GM23338 (cell line): ENCODE results near the gene CDKN3.

Experiments
- CREB1 ChIP-seq: fragments of 250-450 bp; sonication (Bioruptor Pico); IDR thresholded peaks from 2 replicates; pipeline ENCODE4 v1.5.0; 2020; ENCODE audit warnings: low read depth, mild to moderate bottlenecking, moderate library complexity
- EZH2 ChIP-seq: fragments of 200-600 bp; sonication (generic); IDR thresholded peaks from one replicate; pipeline ENCODE4 v1.8.0; 2017; ENCODE audit warnings: antibody characterized with exemption, mild to moderate bottlenecking, low read depth; ENCODE audit not compliant: unreplicated experiment
- EZH2phosphoT487 ChIP-seq: fragments of 200-600 bp; sonication (generic); IDR thresholded peaks from one replicate; pipeline ENCODE4 v1.8.1; 2018; ENCODE audit warnings: antibody characterized with exemption; ENCODE audit not compliant: unreplicated experiment
- JUNB ChIP-seq: IDR thresholded peaks from one replicate; pipeline ENCODE4 v1.6.1; 2016; ENCODE audit warnings: antibody characterized with exemption; ENCODE audit not compliant: unreplicated experiment
- POLR2AphosphoS5 ChIP-seq: IDR thresholded peaks from 2 replicates; pipeline ENCODE4 v1.6.1; 2016; ENCODE audit warnings: antibody characterized with exemption, low read depth
- ZNF114 ChIP-seq: fragments of 250-450 bp; sonication (Bioruptor Pico); IDR thresholded peaks from 2 replicates; pipeline ENCODE4 v1.5.0; 2020; ENCODE audit warnings: mild to moderate bottlenecking, moderate library complexity
- TF ChIP-seq, protein P1 (sequence below): IDR thresholded peaks from one replicate; pipeline ENCODE4 v1.6.1; 2018; ENCODE audit warnings: antibody characterized with exemption; ENCODE audit not compliant: unreplicated experiment
- TF ChIP-seq, protein P2 (sequence below), 2 experiments: fragments of 200-600 bp in 1 of 2; sonication (generic) in 1 of 2; conservative IDR thresholded peaks; 2 replicates each; pipeline versions ENCODE4 v1.5.1 to v1.6.1; 2016 to 2017; ENCODE audit warnings: antibody characterized with exemption in 2 of 2, low read depth in 2 of 2, mild to moderate bottlenecking in 2 of 2, moderate library complexity in 1 of 2

GRCh38 chr14:54370323-54371198 lies 26.2 kb upstream of the CDKN3 start:
- TF ChIP-seq, protein P1, sequence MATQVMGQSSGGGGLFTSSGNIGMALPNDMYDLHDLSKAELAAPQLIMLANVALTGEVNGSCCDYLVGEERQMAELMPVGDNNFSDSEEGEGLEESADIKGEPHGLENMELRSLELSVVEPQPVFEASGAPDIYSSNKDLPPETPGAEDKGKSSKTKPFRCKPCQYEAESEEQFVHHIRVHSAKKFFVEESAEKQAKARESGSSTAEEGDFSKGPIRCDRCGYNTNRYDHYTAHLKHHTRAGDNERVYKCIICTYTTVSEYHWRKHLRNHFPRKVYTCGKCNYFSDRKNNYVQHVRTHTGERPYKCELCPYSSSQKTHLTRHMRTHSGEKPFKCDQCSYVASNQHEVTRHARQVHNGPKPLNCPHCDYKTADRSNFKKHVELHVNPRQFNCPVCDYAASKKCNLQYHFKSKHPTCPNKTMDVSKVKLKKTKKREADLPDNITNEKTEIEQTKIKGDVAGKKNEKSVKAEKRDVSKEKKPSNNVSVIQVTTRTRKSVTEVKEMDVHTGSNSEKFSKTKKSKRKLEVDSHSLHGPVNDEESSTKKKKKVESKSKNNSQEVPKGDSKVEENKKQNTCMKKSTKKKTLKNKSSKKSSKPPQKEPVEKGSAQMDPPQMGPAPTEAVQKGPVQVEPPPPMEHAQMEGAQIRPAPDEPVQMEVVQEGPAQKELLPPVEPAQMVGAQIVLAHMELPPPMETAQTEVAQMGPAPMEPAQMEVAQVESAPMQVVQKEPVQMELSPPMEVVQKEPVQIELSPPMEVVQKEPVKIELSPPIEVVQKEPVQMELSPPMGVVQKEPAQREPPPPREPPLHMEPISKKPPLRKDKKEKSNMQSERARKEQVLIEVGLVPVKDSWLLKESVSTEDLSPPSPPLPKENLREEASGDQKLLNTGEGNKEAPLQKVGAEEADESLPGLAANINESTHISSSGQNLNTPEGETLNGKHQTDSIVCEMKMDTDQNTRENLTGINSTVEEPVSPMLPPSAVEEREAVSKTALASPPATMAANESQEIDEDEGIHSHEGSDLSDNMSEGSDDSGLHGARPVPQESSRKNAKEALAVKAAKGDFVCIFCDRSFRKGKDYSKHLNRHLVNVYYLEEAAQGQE = no peak
- TF ChIP-seq EZH2phosphoT487 (no peak), CREB1 (no peak), EZH2 (no peak), POLR2AphosphoS5 (no peak), JUNB (no peak), ZNF114 (CRISPR knock-in tag) (no peak)
- TF ChIP-seq, protein P2, sequence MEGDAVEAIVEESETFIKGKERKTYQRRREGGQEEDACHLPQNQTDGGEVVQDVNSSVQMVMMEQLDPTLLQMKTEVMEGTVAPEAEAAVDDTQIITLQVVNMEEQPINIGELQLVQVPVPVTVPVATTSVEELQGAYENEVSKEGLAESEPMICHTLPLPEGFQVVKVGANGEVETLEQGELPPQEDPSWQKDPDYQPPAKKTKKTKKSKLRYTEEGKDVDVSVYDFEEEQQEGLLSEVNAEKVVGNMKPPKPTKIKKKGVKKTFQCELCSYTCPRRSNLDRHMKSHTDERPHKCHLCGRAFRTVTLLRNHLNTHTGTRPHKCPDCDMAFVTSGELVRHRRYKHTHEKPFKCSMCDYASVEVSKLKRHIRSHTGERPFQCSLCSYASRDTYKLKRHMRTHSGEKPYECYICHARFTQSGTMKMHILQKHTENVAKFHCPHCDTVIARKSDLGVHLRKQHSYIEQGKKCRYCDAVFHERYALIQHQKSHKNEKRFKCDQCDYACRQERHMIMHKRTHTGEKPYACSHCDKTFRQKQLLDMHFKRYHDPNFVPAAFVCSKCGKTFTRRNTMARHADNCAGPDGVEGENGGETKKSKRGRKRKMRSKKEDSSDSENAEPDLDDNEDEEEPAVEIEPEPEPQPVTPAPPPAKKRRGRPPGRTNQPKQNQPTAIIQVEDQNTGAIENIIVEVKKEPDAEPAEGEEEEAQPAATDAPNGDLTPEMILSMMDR (conservative IDR thresholded peaks at IDR 0.05; ENCODE audit: low read depth in 2 of 2) = no peak
